GM18499 (cell line): ENCODE results near the gene CACNB4.
A peak's percentile ranks its signal among the peaks of the same experiment; 100 is the strongest.
"Not testable (repeated sequence)": the region's sequence is repeated elsewhere in the genome, so short reads cannot be mapped to it uniquely, and the experiment has no call there.

ENCODE experiments used
- ATAC-seq: cut with Tn5 transposase; IDR thresholded peaks from one replicate; pipeline ENCODE4 v1.9.1; 2021; ENCODE audit warnings: moderate number of reproducible peaks; ENCODE audit not compliant: insufficient read depth, unreplicated experiment

The CACNB4 gene

DNA sequence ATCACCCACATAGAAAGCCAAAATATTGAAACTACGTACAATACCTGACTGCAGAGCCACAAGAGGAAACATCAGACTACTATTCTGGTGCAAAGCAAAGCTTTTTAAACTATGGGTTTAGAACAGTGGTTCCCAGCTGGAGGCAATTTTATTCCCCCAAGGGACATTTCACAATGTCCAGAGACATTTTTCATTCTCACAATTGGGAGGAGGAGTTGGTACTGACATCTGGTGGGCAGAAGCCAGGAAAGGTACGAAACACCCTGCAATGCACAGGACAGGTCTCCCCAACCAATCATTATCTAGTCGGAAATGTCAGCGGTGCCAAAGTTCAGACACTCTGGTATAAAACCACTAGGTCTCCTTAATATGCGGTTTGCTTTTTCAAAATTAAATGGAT, 182.2 kb downstream of the CACNB4 start:
- no peak for ATAC-seq

DNA sequence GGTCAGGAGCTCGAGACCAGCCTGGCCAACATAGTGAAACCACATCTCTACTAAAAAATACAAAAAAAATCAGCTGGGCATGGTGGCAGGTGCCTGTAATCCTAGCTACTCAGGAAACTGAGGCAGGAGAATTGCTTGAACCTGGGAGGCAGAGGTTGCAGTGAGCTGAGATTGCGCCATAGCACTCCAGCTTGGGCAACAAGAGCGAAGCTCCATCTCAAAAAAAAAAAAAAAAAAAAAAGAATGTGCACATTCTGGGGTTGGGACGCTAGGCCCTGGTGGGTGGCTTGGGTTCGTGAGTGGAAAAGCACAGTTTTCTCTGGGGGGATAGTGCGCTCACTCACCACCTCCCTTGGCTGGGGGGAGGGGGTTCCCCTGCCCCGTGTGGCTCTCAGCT, 183.2 kb downstream of the CACNB4 start:
- ATAC-seq, result not testable (repeated sequence)

DNA sequence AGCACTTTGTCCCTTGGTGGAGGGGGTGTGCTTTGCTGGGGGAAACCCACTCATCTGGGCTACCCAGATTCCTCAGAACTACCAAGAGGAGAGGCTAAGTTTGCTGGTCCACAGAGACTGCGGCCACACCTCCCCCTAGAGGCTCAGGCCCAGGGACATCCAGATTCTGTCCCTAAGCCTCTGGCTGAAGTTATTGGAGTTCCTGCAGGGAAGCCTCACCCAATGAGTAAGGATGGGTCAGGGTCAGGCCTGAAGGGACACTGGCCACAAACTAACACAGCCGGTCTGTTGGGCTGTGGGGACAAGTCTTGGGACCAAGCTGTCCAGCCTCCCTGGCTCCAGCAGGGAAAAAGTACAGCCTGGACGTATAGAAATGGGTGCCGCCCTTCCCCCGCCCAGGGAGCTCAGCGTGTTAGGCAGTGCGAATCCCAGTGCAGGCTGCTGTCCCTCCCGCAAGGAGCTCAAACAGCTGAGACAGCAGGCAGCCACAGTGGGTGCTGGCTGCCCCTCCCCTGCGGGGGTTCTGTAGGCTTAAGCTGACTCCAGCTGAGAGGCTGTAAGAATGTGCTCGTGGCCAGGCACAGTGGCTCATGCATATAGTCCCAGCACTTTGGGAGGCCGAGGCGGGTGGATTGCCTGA, 183.7 kb downstream of the CACNB4 start:
- no peak for ATAC-seq

DNA sequence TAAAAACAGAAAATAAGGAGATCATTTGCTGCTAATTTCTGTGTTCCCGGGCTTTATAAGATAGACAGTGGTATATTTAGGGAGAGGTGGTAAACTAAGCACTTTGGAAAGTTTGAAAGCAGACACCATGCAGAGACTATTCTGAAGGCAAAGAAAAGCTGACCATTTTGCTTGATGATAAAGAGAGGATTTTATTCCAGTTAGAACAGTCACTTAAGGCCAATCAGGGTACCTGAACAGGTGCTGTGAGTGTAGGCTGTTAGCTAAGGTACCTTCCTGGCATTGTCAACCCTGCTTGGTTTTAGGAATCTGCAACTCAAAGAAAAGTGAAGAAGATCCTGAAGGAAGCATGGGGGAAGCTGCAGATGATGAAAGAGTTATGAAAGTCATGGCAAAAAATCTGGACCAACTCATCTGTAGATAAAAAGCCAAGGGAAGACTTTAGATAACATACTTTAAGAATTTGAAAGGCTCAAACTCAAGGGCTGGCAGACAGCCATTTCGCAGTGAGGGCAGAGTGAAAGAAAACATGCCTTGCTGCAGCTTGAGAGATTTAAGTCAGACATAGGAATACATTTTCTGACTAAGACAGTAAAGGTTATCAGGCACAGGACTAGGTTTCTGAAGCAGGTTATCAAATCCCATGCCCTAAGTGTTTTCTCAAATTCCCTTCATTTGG, 190.5 kb downstream of the CACNB4 start:
- no peak for ATAC-seq

DNA sequence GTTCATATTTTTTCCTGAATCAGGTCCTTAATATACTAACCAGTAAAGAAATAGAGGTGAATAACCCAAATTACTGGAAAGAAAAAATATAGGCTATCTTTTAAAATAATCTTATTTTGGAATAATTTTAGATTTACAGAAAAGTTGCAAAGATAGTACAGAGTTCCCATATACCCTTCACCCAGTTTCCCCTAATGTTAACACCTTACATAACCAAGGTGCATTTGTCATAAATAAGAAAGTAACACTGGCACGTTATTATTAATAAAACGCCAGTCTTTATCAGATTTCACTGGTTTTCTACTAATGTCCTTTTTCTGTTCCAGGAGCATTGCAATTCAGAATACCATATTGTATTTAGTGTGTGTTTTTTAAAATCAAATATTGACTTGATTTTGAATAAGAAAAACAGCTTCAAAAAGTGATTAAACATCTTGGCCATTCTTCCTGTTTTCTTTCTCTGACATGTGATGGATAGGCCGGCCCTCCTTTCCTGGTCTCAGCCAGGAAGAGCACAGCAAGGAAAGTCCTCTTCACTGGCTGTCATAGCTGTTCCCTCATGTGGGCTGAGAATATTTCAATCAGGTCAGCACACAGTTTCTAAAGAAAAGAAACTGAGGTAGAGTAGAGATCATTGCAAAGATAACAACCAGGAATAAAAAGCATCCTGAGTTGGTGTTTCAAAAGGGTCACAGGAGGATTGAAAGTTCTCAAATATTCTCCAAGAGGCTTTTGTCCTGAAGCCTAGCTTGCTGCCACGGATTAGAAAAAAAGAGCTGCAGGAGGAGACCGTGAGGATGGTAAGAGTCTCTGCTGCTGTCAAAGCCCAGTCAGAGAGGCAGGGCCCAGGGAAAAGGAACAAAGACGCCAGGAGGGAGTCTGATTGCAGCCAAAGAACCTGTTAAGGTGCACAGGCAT, 191.3 kb downstream of the CACNB4 start:
- ATAC-seq, result no peak

DNA sequence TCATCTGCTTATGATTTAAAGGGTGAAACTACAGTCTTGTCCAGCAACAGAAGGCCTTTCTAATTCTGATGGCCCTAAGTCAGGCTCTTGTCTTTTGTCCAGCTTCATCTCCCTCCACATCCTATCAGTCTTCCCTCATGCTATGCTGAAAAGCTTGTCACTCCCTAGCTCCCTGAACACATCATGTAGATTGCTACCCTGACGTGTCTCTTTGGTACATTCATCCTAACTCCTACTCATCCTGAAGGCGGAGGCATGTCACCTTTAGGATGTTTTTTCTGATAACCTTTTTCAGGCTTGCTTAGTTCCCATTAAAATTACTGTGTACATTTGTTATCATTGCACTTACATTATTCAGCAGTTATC, 192.2 kb downstream of the CACNB4 start:
- ATAC-seq, result no peak

DNA sequence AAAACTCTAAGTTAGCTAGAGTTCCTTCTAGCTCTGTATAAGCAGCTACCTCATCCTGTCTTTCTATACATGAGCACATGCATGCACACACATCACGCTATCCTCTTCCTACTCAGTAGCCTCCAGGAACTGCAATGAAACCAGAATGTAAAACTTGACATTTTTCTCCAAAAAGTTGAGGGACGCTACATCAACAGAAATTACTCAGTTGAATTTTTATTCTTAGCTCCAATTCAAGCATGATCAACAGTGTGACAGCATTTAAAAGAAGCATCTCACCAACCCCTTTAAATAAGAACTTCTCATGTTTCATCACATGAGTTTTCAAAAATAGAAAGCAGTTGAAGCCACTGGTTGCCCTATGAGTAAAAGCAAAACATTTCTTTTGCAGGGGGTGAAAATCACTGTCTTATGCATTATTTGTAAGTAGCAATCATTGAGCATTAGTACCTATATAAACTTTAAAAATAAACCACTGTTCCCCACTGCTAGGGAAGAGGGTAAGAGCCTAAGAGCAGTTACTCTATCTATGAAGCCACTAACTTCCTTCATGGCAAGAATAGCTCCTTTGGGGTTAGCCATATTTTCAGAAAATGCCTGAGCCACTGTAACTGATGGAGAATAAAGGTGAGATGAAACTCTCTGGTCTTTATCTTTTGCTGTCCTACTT, 192.7 kb downstream of the CACNB4 start:
- ATAC-seq, result peak; percentile 64

DNA sequence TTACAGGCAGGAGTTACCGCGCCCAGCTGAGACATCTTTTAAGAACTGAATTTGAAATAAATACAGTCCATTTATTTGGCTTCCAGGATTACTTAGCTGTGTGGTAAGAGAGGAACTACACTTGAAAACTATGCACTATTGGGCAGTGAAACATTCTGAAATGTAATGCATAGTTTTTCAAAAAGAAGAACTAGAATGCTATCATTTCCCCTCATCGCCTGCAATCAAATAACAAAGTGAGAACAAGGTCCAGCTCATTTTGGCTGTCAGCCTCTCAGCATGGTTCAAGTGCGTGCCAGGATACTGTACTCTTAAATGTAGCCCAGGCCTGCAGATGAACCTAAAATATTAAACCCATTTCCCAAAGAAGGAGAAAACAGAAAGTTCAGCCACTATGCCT, 194.0 kb downstream of the CACNB4 start:
- ATAC-seq, result no peak

DNA sequence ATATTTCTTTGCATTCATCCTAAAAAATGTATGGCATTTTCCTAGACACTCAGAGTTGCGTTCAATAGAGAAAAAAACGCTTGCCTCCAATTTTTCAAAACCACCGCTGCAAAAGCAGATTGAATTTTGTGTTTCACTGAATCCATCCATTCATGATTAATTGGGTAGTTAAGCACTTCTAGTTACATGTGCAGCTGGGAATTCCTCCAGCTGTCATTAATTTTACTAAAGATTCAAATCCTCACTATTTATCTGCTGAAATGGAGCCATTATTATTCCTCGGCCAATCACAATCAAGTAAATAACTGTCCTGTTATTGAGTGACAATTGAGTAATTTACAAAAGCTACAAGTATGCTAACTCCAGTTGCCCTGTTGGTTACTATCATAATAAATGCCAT, 194.8 kb downstream of the CACNB4 start:
- ATAC-seq, result no peak

DNA sequence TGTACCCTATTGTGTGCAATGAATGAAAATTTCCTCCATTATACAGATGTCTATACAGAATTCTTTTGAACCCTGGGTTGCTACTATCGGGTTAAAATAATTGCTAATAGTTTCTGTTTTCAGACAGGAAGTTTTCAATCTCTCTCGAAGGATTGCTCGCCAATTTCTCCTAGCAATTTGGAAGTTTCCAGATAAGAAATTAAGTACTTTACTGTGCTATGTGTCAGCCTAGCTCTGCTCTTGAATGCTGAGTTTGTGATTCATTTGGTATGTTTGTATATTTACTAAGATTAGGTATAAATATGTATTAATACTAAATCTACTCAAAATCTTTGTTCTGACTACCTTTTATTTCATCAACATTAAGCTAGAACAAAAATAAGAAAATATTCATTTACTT, 196.0 kb downstream of the CACNB4 start:
- ATAC-seq, result no peak

DNA sequence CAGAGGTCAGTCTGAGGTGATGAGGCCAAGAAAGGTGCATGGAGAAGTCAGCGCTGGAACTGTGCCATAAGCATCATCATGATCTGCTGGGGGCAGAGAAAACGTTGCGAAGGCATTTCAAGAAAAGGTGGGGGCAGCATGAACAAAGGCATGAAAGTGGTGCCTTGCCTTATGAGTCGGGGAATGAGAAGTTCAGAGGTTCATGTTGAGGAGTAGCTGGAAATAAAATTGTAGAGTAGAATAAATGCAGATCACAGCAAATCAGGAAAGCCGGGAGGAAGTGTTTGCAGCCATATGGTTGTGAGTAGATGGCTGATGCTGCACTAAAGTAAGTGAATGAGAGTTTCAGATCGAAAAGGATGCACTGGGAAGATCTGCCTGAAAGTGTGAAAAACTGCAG, 198.5 kb downstream of the CACNB4 start:
- no peak for ATAC-seq

DNA sequence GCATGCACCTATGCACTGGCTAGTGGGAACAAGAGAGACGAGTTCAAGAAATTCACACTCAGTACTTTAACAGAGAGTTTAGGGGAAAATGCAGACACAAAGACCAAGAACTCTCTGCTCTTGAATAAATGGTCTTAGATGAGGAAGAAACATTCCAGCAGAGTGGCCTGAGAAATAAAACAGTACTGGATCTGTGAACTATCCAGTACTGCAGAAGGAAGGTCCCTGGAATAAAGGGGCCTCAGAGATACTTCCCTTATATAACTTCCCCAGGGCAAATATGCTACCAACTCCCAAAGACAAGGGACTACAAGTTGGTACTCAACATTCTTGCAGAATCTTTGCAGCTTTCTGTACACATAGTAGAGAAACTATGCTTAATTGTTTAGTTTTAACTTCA, 199.7 kb downstream of the CACNB4 start:
- ATAC-seq, result no peak

DNA sequence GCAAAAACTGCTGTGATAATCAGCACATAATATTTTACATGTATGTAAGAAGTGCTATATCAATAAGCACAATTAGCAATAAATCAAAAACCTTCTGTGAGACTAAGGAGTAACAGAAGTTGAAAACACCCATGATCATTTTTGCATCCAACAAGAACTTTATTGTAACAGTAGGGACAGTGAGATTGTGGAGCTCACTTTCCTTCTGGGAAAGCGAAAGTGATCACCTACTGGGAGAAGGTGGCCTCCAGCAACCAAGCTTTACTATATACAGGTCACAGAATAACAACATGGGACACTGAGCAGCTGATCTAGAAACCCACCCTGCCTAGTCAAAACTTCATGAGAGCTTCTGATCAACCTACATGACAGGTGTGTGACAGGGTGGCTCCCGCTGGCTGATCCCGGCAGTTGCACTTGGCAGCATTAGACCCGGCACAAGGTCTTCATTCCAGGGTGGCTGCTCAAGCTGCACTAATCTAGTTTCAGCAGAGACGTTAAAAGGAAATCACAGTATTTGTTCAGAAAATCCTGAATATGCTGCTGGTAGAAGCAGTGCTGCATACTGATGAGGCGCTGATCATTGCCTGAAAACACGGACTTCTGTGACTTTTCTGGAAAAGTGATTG, 207.2 kb downstream of the CACNB4 start:
- no peak for ATAC-seq

DNA sequence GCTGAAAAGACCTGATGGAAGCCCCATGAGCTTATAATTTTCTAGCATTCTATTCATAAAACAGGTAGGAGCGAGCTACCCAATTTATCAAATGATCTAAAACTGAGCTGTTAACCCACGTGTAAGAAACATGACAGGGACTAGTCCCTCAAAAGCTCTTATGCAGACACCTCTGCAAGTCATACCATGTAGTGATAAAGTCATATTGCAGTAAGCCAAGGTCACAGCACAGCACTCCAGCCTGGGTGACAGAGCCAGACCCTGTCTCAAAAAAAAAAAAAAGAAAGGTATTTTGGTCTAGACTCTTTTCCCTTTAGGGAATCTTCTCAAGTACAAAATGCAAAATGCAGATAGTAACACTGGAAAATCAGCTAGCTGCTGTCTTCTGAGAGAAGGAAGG, 211.7 kb downstream of the CACNB4 start:
- no peak for ATAC-seq

DNA sequence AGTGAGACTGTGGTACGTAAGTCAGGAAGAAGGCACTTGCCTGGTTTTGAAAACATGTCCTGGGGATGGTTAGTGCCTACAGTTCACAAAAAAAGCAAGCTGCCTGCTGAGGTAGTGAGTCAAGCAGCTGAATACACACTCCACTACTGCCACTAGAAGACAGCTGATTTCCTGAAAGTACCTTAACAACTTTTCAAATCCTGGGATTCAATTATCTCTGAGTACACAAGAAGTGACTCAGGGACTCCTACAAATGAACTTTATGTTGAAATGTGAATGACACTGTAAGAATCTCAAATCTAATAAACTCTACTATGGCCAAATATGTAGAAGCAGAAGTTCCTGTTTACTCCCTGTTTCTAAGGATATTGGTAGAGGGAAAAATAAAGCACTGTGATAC, 212.6 kb downstream of the CACNB4 start:
- no peak for ATAC-seq

DNA sequence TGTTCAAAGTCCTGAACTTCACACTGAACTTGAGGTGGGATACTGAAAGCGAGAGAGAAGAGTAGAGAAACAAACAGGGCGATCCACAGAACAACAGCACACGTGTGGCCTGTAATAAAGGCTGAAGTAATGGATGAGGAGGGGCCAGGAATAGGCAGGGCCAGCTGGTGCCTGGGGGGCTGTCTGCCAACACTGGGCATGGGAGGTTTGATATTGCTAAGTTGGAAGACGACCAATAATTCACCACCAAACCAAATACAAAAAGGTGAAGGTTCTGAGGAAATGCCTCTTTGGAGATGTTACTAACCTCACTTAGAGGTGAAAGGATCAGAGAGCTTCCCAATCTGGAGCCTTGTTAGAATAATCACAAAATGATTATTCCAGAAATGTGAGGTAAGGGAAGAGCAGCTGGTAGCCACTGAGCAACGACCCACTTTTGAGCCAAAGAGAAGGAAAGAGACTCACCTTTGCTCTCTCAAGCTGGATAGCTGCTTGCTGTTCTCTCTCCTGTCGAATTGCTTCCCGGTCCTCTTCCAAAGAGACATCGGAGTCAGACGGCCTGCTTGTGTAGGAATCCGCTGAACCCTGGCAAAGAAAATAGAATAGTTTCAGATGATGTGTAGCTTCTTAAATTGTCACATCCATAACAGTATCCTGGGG, 215.9 kb downstream of the CACNB4 start:
- ATAC-seq, result no peak

DNA sequence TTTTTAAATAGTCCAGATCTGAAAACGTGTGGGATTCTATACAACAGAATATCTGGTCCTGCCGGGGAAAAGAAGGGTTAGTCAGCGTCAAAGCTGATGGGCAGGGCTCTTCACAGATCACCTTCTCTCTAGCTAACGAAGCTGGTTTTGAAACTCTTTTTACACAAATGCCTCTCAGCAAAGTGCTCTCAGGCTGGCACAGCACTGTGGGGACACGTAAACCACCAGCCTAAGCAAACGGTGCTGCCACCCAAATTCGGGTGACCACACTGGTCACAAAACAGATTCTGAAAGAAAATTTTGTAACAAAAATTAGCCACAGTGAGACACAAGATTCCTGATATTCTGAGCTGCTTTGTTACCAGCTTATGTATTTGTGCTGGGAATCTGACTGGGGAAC, 217.5 kb downstream of the CACNB4 start:
- no peak for ATAC-seq

DNA sequence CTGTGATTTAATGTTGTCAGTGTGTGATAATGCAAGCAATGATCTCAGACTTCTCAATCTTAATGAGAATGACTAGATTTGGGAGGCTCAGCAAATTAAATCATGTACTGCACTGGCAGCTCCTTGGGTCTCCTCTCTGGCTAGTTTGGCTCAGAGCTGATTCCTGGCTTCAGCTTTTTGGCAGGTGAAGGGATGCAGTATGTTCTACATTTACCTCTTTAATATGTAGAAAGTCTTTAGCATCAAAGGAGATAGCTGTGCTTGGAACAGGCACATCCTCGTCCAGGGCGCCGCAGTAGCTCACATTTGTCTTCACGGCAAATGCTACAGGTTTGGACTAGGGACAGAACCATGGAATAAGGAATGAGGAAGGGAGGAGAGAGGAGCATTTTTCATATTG, 218.3 kb downstream of the CACNB4 start:
- no peak for ATAC-seq

DNA sequence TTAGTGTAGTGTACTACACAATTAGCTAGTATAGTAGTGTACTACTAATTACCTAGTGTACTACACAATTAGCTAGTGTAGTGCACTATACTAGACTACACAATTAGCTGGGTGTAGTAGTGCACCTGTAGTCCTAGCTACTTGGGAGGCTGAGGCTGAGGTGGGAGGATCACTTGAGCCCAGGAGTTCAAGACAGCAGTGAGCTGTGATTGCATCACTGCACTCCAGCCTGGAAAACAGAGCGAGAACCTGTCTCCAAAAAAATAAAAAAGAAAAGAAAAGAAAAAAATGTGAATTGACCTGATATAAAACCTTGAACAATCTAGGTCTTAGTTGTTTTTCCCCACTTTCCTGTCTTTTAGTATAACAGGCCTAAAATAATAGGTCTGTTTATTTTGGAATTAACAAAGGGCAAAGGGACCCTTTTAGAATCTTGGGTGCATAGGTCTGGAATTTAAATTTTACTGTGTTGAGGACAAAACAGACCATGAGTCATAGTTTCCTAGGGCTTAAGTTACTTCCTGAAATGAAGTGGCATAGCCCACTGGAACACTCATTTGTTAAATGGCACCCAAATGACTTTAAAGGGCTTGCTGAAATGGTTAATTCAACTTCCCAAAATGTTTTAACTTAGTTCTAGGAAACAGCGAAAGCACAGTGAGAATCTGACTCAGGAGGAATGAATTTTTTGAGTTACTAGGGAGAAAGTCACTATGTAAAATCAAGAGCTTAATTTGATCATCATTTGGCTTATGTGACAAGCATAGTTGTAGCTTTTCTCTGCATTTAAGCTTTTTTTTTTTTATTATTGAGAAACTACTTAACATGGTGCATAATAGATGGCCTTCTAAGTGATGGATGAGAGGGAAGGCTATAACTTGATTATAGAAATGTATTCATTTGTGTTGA, 219.9 kb downstream of the CACNB4 start:
- no peak for ATAC-seq
